Choroid plexus epithelial cell (primary cell): ENCODE results near the gene MAP4K5.

Experiments used
- DNase-seq: peaks from one replicate; pipeline ENCODE4 v3.0.0-alpha.2; 2010; ENCODE audit warnings: low read depth
- H3K4me3 ChIP-seq: 2 replicates; pipeline ENCODE4 v1.5.1; 2011; ENCODE audit warnings: low read depth, mild to moderate bottlenecking, control low read depth, low read length, moderate library complexity
- CTCF ChIP-seq: conservative IDR thresholded peaks from 2 replicates; pipeline ENCODE4 v1.5.1; 2011; ENCODE audit warnings: low read depth, mild to moderate bottlenecking, control low read depth, inconsistent platforms, low read length, moderate library complexity

The MAP4K5 gene

GRCh38 chr14:50403419-50403818, 128.9 kb downstream of the MAP4K5 start:
- H3K4me3 ChIP-seq, result no peak overlapping the region
- no peak for TF ChIP-seq CTCF
- peak; percentile 52 for DNase-seq

DNA sequence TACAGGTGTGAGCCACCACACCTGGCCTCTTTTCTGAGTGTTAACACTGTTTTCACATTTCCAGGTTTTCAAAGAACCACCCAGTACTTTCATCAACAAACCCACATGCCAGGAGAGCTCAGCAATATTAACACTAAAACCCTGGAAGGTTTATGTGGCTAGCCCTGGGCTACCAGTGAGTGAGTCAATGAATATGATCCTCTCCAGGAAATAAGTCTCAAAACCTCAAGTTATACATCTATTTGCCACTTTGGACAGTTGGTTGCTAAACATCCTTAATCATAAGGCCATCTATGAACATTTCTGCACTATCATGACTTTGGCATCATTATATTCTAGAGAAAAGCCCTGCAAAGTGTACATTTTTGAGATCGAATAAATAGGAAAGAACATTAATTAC, 129.4 kb downstream of the MAP4K5 start:
- no peak overlapping the region for H3K4me3 ChIP-seq
- TF ChIP-seq CTCF, result no peak
- DNase-seq, result no peak

GRCh38 chr14:50400461-50400860, 131.9 kb downstream of the MAP4K5 start:
- TF ChIP-seq CTCF, result no peak
- DNase-seq, result no peak
- H3K4me3 ChIP-seq, result no peak overlapping the region

GRCh38 chr14:50399251-50400032, 132.9 kb downstream of the MAP4K5 start:
- peak; percentile 37 for DNase-seq
- TF ChIP-seq CTCF, result no peak

DNA sequence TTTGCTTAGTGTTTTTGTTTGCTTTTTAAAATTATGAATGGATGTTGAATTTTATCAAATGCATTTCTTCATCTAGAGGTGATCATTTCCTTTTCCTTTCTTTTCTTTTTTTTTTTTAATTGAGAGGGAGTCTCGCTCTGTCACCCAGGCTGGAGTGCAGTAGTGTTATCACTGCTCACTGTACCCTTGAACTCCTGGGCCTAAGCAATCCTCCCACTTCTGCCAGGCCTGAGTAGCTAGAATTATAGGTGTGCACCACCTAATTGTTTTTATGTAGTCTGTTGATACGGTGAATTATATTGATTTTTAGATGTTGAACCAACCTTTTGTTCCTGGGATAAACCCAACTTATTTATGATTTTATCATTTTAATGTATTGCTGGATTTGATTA, 134.2 kb downstream of the MAP4K5 start:
- TF ChIP-seq CTCF, result no peak
- no peak for DNase-seq
- H3K4me3 ChIP-seq, result no peak overlapping the region

More at GRCh38 chr14:50399251-50400032, 132.9 kb downstream of the MAP4K5 start:
- no peak overlapping the region for H3K4me3 ChIP-seq

DNA sequence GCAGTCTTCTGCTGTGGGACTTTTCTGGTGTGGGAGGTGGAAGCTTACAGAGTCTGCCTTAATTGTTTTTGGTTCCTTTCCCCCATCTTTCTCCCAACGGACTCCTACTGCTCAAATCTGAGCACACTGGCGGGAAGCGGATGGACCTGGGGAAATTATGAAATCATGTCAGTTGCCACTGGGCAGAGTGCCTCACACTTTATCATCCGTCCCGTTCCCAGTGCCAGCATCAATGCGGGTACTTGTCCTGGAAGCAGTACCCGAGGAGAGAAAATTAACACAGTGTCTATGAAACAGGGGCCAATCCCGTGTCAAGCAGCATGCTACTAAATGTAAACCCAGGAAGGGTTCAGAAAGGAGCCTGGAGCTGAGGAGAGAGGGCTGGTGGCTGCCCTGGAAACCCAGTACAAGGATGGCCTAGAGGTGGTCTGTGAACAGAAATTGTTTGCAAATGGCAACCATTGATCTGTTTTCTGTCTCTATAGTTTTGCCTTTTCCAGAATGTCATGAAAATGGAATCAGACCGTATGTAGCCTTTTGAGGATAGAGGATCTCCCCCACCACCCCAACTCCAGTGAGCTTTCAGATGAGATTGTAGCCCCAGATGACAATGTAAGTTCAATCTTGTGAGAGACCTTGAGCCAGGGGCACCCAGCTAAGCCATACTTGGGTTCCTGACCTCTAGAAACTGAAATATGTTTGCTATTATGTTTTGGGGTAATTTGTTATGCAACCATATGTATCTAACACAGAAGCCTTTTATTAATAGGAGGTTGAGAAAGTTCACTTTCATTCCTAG, 134.8 kb downstream of the MAP4K5 start:
- no peak for DNase-seq
- TF ChIP-seq CTCF, result no peak
- H3K4me3 ChIP-seq, result peak overlapping the region; percentile 63
